Nephron progenitor cell (in vitro differentiated cells): ENCODE measurements around the gene COG8.

Experiments used
- DNase-seq: peaks from one replicate; pipeline ENCODE4 v3.0.0; 2021
- H3K27ac Mint-ChIP-seq: 2 replicates; pipeline ENCODE4 v1.8.0; 2021; ENCODE audit warnings: mild to moderate bottlenecking, moderate library complexity, mixed read lengths
- H3K27me3 Mint-ChIP-seq: 2 replicates; pipeline ENCODE4 v1.8.0; 2021; ENCODE audit warnings: mild to moderate bottlenecking, low read depth, mixed read lengths; ENCODE audit not compliant: poor library complexity
- H3K36me3 Mint-ChIP-seq: 2 replicates; pipeline ENCODE4 v1.8.0; 2021; ENCODE audit warnings: low read depth, mixed read lengths
- H3K4me1 Mint-ChIP-seq: 2 replicates; pipeline ENCODE4 v1.8.0; 2021; ENCODE audit warnings: mixed read lengths
- H3K4me3 Mint-ChIP-seq: 2 replicates; pipeline ENCODE4 v1.8.0; 2021; ENCODE audit warnings: mild to moderate bottlenecking, moderate library complexity, mixed read lengths
- H3K9me3 Mint-ChIP-seq: 2 replicates; pipeline ENCODE4 v1.8.0; 2021; ENCODE audit warnings: mild to moderate bottlenecking, moderate library complexity, mixed read lengths
- CTCF ChIP-seq: fragments of 200-600 bp; sonication (generic); IDR thresholded peaks from 2 replicates; pipeline ENCODE4 v1.5.0; 2021; ENCODE audit warnings: antibody characterized with exemption

COG8 gene

GRCh38 chr16:69351309-69352027 lies 12.1 kb upstream of the COG8 start, which contains the start of gene TMED6:
TSS of gene TMED6 (minus strand) at chr16:69351786. CDS start at chr16:69351753, 33 bp downstream.
- Mint-ChIP-seq H3K27ac (peak within 1 kb of the TSS; percentile 30), H3K36me3 (peaks cover 37% of the 10 kb centered on the region), H3K9me3 (no peaks in the 10 kb centered on the region), H3K27me3 (peaks cover 8% of the 10 kb centered on the region), H3K4me1 (no peaks in the 10 kb centered on the region), H3K4me3 (no peak within 1 kb of the TSS)
- DNase-seq = no peak
- TF ChIP-seq CTCF = no peak

- Mint-ChIP-seq H3K9me3 (no peaks in the 10 kb centered on the region), H3K27me3 (peaks cover 7% of the 10 kb centered on the region), H3K27ac (no peak overlapping the region), H3K4me3 (no peak overlapping the region), H3K36me3 (peaks cover 30% of the 10 kb centered on the region), H3K4me1 (no peaks in the 10 kb centered on the region)
- TF ChIP-seq CTCF = no peak
- no peak for DNase-seq
These were observed 11.3 kb upstream of the COG8 start for GRCh38 chr16:69350536-69351133.

- H3K4me1 Mint-ChIP-seq = no peaks in the 10 kb centered on the region
- H3K36me3 Mint-ChIP-seq = peaks cover 26% of the 10 kb centered on the region
- peaks cover 6% of the 10 kb centered on the region for H3K27me3 Mint-ChIP-seq
- H3K27ac Mint-ChIP-seq = peak overlapping the region; percentile 72
- no peak overlapping the region for H3K4me3 Mint-ChIP-seq
- no peak for TF ChIP-seq CTCF
- H3K9me3 Mint-ChIP-seq = no peaks in the 10 kb centered on the region
- DNase-seq = no peak
These were observed 10.2 kb upstream of the COG8 start for GRCh38 chr16:69349536-69349935.

GRCh38 chr16:69348222-69348621 lies 8.9 kb upstream of the COG8 start:
- no peak for TF ChIP-seq CTCF
- no peak overlapping the region for H3K27ac Mint-ChIP-seq
- H3K9me3 Mint-ChIP-seq = no peaks in the 10 kb centered on the region
- no peak overlapping the region for H3K4me3 Mint-ChIP-seq
- DNase-seq = no peak
- H3K36me3 Mint-ChIP-seq = peaks cover 28% of the 10 kb centered on the region
- no peaks in the 10 kb centered on the region for H3K4me1 Mint-ChIP-seq
- H3K27me3 Mint-ChIP-seq = peaks cover 6% of the 10 kb centered on the region

- no peaks in the 10 kb centered on the region for H3K4me1 Mint-ChIP-seq
- no peaks in the 10 kb centered on the region for H3K9me3 Mint-ChIP-seq
- H3K36me3 Mint-ChIP-seq = peaks cover 29% of the 10 kb centered on the region
- H3K4me3 Mint-ChIP-seq = no peak overlapping the region
- DNase-seq = no peak
- no peak overlapping the region for H3K27ac Mint-ChIP-seq
- peaks cover 6% of the 10 kb centered on the region for H3K27me3 Mint-ChIP-seq
- no peak for TF ChIP-seq CTCF
These were observed 7.3 kb upstream of the COG8 start for GRCh38 chr16:69346683-69347082.

GRCh38 chr16:69345923-69346322 lies 6.6 kb upstream of the COG8 start:
- Mint-ChIP-seq H3K36me3 (peaks cover 36% of the 10 kb centered on the region), H3K27ac (no peak overlapping the region), H3K4me1 (peaks cover 7% of the 10 kb centered on the region), H3K9me3 (no peaks in the 10 kb centered on the region), H3K4me3 (no peak overlapping the region), H3K27me3 (peaks cover 6% of the 10 kb centered on the region)
- DNase-seq = no peak
- no peak for TF ChIP-seq CTCF
